ENCODE data around the gene FAM200A. TPM values are rescaled to one million over a fixed set of nuclear protein-coding genes. Genes with fewer than 3 reads are reported as not detected.
A peak's percentile ranks its signal among the peaks of the same experiment; 100 is the strongest.

FAM200A gene
- total RNA-seq, 2 experiments from 2014 or later: 1.5 to 1.8 TPM

GRCh38 chr7:99514050-99514449, 37.9 kb downstream of the FAM200A start:
- ChIA-PET POLR2A (interaction anchor here (1.1 to 1.7 kb wide), 2 partner anchors 9 to 14 kb away, joined by 4 to 5 read pairs; partner anchors contain the start of genes ZKSCAN5 and ZNF394), CTCF (interaction anchor here (0.6 kb wide), 1 partner anchor 12 kb away, joined by 3 read pairs; no protein-coding TSS in a partner anchor)
- intact Hi-C loops (cut with DNase I, micrococcal nuclease): no loop called here
- H3K36me3 ChIP-seq (ENCODE audit: insufficient read depth, low read length): peaks cover 32% of the 10 kb centered on the region
- H3K27ac ChIP-seq (ENCODE audit: low read depth in 1 of 2, low read length in 2 of 2): no peak overlapping the region
- H3K4me1 ChIP-seq (ENCODE audit: insufficient read depth, low read length): no peaks in the 10 kb centered on the region
- H3K4me3 ChIP-seq (ENCODE audit: low read length): no peak overlapping the region
- H3K4me1 Mint-ChIP-seq (ENCODE audit: low read depth): peaks cover 5% of the 10 kb centered on the region
- H3K36me3 Mint-ChIP-seq (ENCODE audit: low read depth): peaks cover 46% of the 10 kb centered on the region
- H3K27me3 Mint-ChIP-seq: no peaks in the 10 kb centered on the region
- H3K27ac Mint-ChIP-seq: no peak overlapping the region
- H3K9me3 ChIP-seq (ENCODE audit: control insufficient read depth in 1 of 2, insufficient read depth in 1 of 2, low read length in 2 of 2): no peaks in the 10 kb centered on the region
- no peak overlapping the region for H3K4me3 Mint-ChIP-seq
- no peaks in the 10 kb centered on the region for H3K27me3 ChIP-seq (ENCODE audit: control insufficient read depth in 1 of 2, insufficient read depth in 2 of 2, low read length in 2 of 2)
- TF ChIP-seq, protein P1, sequence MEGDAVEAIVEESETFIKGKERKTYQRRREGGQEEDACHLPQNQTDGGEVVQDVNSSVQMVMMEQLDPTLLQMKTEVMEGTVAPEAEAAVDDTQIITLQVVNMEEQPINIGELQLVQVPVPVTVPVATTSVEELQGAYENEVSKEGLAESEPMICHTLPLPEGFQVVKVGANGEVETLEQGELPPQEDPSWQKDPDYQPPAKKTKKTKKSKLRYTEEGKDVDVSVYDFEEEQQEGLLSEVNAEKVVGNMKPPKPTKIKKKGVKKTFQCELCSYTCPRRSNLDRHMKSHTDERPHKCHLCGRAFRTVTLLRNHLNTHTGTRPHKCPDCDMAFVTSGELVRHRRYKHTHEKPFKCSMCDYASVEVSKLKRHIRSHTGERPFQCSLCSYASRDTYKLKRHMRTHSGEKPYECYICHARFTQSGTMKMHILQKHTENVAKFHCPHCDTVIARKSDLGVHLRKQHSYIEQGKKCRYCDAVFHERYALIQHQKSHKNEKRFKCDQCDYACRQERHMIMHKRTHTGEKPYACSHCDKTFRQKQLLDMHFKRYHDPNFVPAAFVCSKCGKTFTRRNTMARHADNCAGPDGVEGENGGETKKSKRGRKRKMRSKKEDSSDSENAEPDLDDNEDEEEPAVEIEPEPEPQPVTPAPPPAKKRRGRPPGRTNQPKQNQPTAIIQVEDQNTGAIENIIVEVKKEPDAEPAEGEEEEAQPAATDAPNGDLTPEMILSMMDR (IDR thresholded peaks at IDR 0.05): no peak
- ATAC-seq (ENCODE audit: poor library complexity): no peak
- no peaks in the 10 kb centered on the region for H3K9me3 Mint-ChIP-seq
- no peak for DNase-seq

- no peaks in the 10 kb centered on the region for H3K9me3 Mint-ChIP-seq
- Histone ChIP-seq H3K27ac (ENCODE audit: low read depth in 1 of 2, low read length in 2 of 2) (peak overlapping the region; percentile 93), H3K4me3 (ENCODE audit: low read length) (peak overlapping the region; percentile 90), H3K9me3 (ENCODE audit: control insufficient read depth in 1 of 2, insufficient read depth in 1 of 2, low read length in 2 of 2) (no peaks in the 10 kb centered on the region), H3K36me3 (ENCODE audit: insufficient read depth, low read length) (no peaks in the 10 kb centered on the region), H3K4me1 (ENCODE audit: insufficient read depth, low read length) (peaks cover 42% of the 10 kb centered on the region), H3K27me3 (ENCODE audit: control insufficient read depth in 1 of 2, insufficient read depth in 2 of 2, low read length in 2 of 2) (no peaks in the 10 kb centered on the region)
- CTCF ChIA-PET: interaction anchor here (0.6 to 1.5 kb wide), 2 partner anchors 32 to 75 kb away, joined by 3 to 5 read pairs; no protein-coding TSS in a partner anchor
- peak overlapping the region; percentile 100 for H3K4me3 Mint-ChIP-seq
- TF ChIP-seq, protein P1 (IDR thresholded peaks at IDR 0.05): no peak
- peaks cover 5% of the 10 kb centered on the region for H3K36me3 Mint-ChIP-seq (ENCODE audit: low read depth)
- no peak for ATAC-seq (ENCODE audit: poor library complexity)
- peak overlapping the region; percentile 95 for H3K27ac Mint-ChIP-seq
- DNase-seq: no peak
- intact Hi-C loops (cut with DNase I, micrococcal nuclease): loop anchor here (2.0 to 10.0 kb wide), 5 partner anchors 32 to 510 kb away; partner anchors contain the start of genes BUD31 (in 1 of the 2), PDAP1 (in 1 of the 2), ZKSCAN1 (in 1 of the 2) and ZNF655 (in 1 of the 2)
- no peaks in the 10 kb centered on the region for H3K27me3 Mint-ChIP-seq
- H3K4me1 Mint-ChIP-seq (ENCODE audit: low read depth): peaks cover 34% of the 10 kb centered on the region
- POLR2A ChIA-PET: interaction anchor here (0.5 to 3.4 kb wide), 22 partner anchors 9 to 923 kb away, joined by 3 to 88 read pairs (median 6); partner anchors contain the start of genes ATP5MF, BUD31, FAM200A and MEPCE
These were observed 46.6 kb downstream of the FAM200A start for GRCh38 chr7:99505324-99505662.

DNA sequence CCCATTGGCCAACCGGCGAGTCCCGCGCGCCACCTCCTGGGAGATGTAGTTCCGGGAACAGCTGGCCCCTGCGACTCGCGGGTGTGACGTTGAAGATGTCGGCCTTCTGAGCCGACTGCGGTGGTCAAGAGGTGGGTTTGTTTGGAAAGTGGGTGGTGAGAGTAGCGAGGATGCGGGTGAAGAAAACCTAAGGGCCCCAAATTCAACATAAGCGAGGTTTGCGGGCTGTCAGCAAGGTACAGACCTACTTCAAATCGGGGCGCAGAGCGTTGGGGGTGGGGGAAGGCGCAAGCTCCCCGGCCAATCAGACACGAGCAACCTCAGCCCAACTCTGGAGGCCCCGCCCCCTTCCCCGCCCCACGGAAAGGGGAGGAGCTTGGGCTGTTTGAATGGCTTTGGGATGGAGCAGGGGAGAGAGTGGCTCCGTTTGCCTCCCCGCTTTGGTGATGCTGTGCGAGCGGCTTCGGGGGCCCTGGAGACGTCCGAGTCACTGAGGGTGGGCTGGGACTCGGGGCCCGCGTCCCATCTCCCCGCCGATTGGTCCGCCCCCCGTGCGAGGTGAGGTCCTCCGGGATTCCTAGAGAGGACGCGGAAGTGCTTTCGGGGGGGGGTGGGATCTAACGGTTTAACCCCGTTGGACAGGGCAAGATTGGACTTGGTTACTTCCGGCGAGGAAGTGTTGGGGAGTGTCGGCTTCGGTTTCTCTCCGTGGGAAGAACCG, 47.2 kb downstream of the FAM200A start, which contains the start of gene ZKSCAN5:
Gene ZKSCAN5, plus strand, starts transcription at position 60 of the 721 bp plus-strand sequence. CDS start 1,383 bp downstream, outside the sequence.
- H3K4me1 Mint-ChIP-seq (ENCODE audit: low read depth): peaks cover 38% of the 10 kb centered on the region
- H3K9me3 Mint-ChIP-seq: no peaks in the 10 kb centered on the region
- Histone ChIP-seq H3K9me3 (ENCODE audit: control insufficient read depth in 1 of 2, insufficient read depth in 1 of 2, low read length in 2 of 2) (no peaks in the 10 kb centered on the region), H3K4me3 (ENCODE audit: low read length) (peak within 1 kb of the TSS; percentile 90), H3K27me3 (ENCODE audit: control insufficient read depth in 1 of 2, insufficient read depth in 2 of 2, low read length in 2 of 2) (no peaks in the 10 kb centered on the region), H3K27ac (ENCODE audit: low read depth in 1 of 2, low read length in 2 of 2) (peak within 1 kb of the TSS; percentile 93), H3K4me1 (ENCODE audit: insufficient read depth, low read length) (peaks cover 42% of the 10 kb centered on the region), H3K36me3 (ENCODE audit: insufficient read depth, low read length) (no peaks in the 10 kb centered on the region)
- no peaks in the 10 kb centered on the region for H3K27me3 Mint-ChIP-seq
- peak within 1 kb of the TSS; percentile 100 for H3K4me3 Mint-ChIP-seq
- ATAC-seq (ENCODE audit: poor library complexity) (peak; percentile 85), DNase-seq (peak; percentile 94 to 98 (median 97))
- H3K27ac Mint-ChIP-seq: peak within 1 kb of the TSS; percentile 95
- TF ChIP-seq, protein P1 (IDR thresholded peaks at IDR 0.05): peak; percentile 16
- intact Hi-C loops (cut with DNase I, micrococcal nuclease): loop anchor here (2.0 to 10.0 kb wide), 5 partner anchors 32 to 510 kb away; partner anchors contain the start of genes BUD31 (in 1 of the 2), PDAP1 (in 1 of the 2), ZKSCAN1 (in 1 of the 2) and ZNF655 (in 1 of the 2)
- peaks cover 10% of the 10 kb centered on the region for H3K36me3 Mint-ChIP-seq (ENCODE audit: low read depth)
- CTCF ChIA-PET: interaction anchor here (0.6 to 1.5 kb wide), 2 partner anchors 31 to 76 kb away, joined by 3 to 5 read pairs; no protein-coding TSS in a partner anchor
- POLR2A ChIA-PET: interaction anchor here (0.5 to 3.4 kb wide), 24 partner anchors 9 to 924 kb away, joined by 3 to 88 read pairs (median 6); partner anchors contain the start of genes ATP5MF, BUD31, FAM200A and MEPCE

Data from CD4-positive, alpha-beta T cell (primary cell).